IMR-90 (cell line): Measurements from ENCODE around the gene ORC6. TPM values are rescaled to one million over a fixed set of nuclear protein-coding genes. Genes with fewer than 3 reads are reported as not detected.

ENCODE experiments used
- ATAC-seq: fragments of 200-7000 bp; cut with Tn5 transposase; 2 replicates; pipeline ENCODE4 v1.9.1; 2020; ENCODE audit warnings: low read depth, mild to moderate bottlenecking, moderate library complexity
- BruUV-seq: library from RNA; stranded (reverse); fragments of 400-500 nt; replicated peaks from 2 replicates; lab custom pipeline; 2021; lab: Mats Ljungman, UMichigan
- CTCF ChIA-PET: fragments of 300-600 bp; formaldehyde crosslinking; extraction: SDS; loops from one replicate; lab custom pipeline; 2021; ENCODE audit warnings: antibody characterized with exemption; lab: Yijun Ruan, JAX
- POLR2A ChIA-PET: fragments of 300-600 bp; sonication (Branson Sonifier 250); formaldehyde crosslinking; loops from one replicate; lab custom pipeline; 2022; ENCODE audit warnings: antibody characterized with exemption; ENCODE audit not compliant: unreplicated experiment; lab: Charles Lee
- DNase-seq: peaks from one replicate; pipeline ENCODE4 v3.0.0; 2013
- H2AFZ ChIP-seq: replicated peaks from 2 replicates; pipeline ENCODE3; 2013; ENCODE audit warnings: low read length, mild to moderate bottlenecking; ENCODE audit not compliant: poor library complexity
- H2AK5ac ChIP-seq: 2 replicates; pipeline ENCODE4 v1.6.1; 2013; ENCODE audit warnings: low read depth, low read length, inconsistent platforms
- H2AK9ac ChIP-seq: replicated peaks from 2 replicates; pipeline ENCODE3; 2013; ENCODE audit warnings: mild to moderate bottlenecking, low read depth, low read length, moderate library complexity; ENCODE audit not compliant: poor library complexity
- H2BK120ac ChIP-seq: 2 replicates; pipeline ENCODE4 v1.6.1; 2013; ENCODE audit warnings: low read depth, low read length, inconsistent platforms
- H2BK15ac ChIP-seq: 3 replicates; pipeline ENCODE4 v1.6.1; 2013; ENCODE audit warnings: low read depth, low read length, inconsistent platforms
- H2BK20ac ChIP-seq: 2 replicates; pipeline ENCODE4 v1.6.1; 2013; ENCODE audit warnings: low read depth, mild to moderate bottlenecking, inconsistent platforms, low read length, moderate library complexity
- H2BK5ac ChIP-seq: 2 replicates; pipeline ENCODE4 v1.6.1; 2013; ENCODE audit warnings: mild to moderate bottlenecking, low read depth, low read length, inconsistent platforms; ENCODE audit not compliant: poor library complexity, severe bottlenecking
- H3K14ac ChIP-seq: replicated peaks from 2 replicates; pipeline ENCODE4 v1.6.1; 2013; ENCODE audit warnings: low read depth, low read length, inconsistent platforms
- H3K18ac ChIP-seq: 2 replicates; pipeline ENCODE4 v1.6.1; 2013; ENCODE audit warnings: low read depth, low read length, control low read depth
- H3K23ac ChIP-seq: 2 replicates; pipeline ENCODE4 v1.6.1; 2013; ENCODE audit warnings: low read depth, low read length, inconsistent platforms
- H3K27ac ChIP-seq: 2 replicates; pipeline ENCODE4 v1.5.1; 2013; ENCODE audit warnings: mild to moderate bottlenecking, control low read depth, low read length; ENCODE audit not compliant: insufficient read depth
- H3K27me3 ChIP-seq: 2 replicates; pipeline ENCODE4 v1.6.1; 2013; ENCODE audit warnings: low read length; ENCODE audit not compliant: control insufficient read depth, insufficient read depth
- H3K36me3 ChIP-seq: 2 replicates; pipeline ENCODE4 v1.6.1; 2013; ENCODE audit warnings: low read length, mixed read lengths; ENCODE audit not compliant: control insufficient read depth, insufficient read depth
- H3K4ac ChIP-seq: 2 replicates; pipeline ENCODE4 v1.6.1; 2013; ENCODE audit warnings: low read depth, low read length, inconsistent platforms
- H3K4me1 ChIP-seq: 2 replicates; pipeline ENCODE4 v1.6.1; 2013; ENCODE audit warnings: low read length, mixed read lengths; ENCODE audit not compliant: control insufficient read depth, insufficient read depth
- H3K4me2 ChIP-seq: 2 replicates; pipeline ENCODE4 v1.6.1; 2013; ENCODE audit warnings: low read depth, mild to moderate bottlenecking, control low read depth, low read length, moderate library complexity
- H3K4me3 ChIP-seq: 2 replicates; pipeline ENCODE4 v1.5.1; 2013; ENCODE audit warnings: low read depth, mild to moderate bottlenecking, control low read depth, low read length, moderate library complexity; ENCODE audit not compliant: insufficient read depth
- H3K56ac ChIP-seq: 2 replicates; pipeline ENCODE4 v1.6.1; 2013; ENCODE audit warnings: low read length, inconsistent platforms; ENCODE audit not compliant: insufficient read depth; ENCODE audit errors: extremely low read depth
- H3K79me1 ChIP-seq, 2 experiments: 2 replicates each; pipeline ENCODE4 v1.6.1; 2013; ENCODE audit warnings: low read length in 2 of 2, inconsistent platforms in 1 of 2, low read depth in 1 of 2
- H3K9ac ChIP-seq: 2 replicates; pipeline ENCODE4 v1.6.1; 2013; ENCODE audit warnings: low read depth, low read length, control low read depth
- H3K9me1 ChIP-seq: 2 replicates; pipeline ENCODE4 v1.6.1; 2013; ENCODE audit warnings: low read length, inconsistent platforms; ENCODE audit not compliant: insufficient read depth
- H3K9me3 ChIP-seq: 2 replicates; pipeline ENCODE4 v1.6.1; 2013; ENCODE audit warnings: low read length; ENCODE audit not compliant: control insufficient read depth, insufficient read depth
- H4K20me1 ChIP-seq: 2 replicates; pipeline ENCODE4 v1.6.1; 2013; ENCODE audit warnings: low read length, inconsistent platforms; ENCODE audit not compliant: insufficient read depth
- H4K5ac ChIP-seq: 2 replicates; pipeline ENCODE4 v1.6.1; 2013; ENCODE audit warnings: mild to moderate bottlenecking, low read depth, low read length, control low read depth
- H4K8ac ChIP-seq, 2 experiments: 2 replicates each; pipeline ENCODE4 v1.6.1; 2013; ENCODE audit warnings: low read depth in 2 of 2, low read length in 2 of 2, control low read depth in 1 of 2, inconsistent platforms in 1 of 2
- H4K91ac ChIP-seq: 2 replicates; pipeline ENCODE4 v1.6.1; 2013; ENCODE audit warnings: low read depth, low read length, inconsistent platforms; ENCODE audit not compliant: insufficient read depth
- BHLHE40 ChIP-seq: fragments of 150-350 bp; IDR thresholded peaks from 2 replicates; pipeline ENCODE4 v1.6.1; 2016; ENCODE audit warnings: mild to moderate bottlenecking, low read depth, low read length
- CEBPB ChIP-seq: IDR thresholded peaks from 2 replicates; pipeline ENCODE4 v1.6.1; 2012; ENCODE audit warnings: low read depth, low read length, improper control_type of control experiment
- CHD1 ChIP-seq: IDR thresholded peaks from 2 replicates; pipeline ENCODE4 v1.6.1; 2012; ENCODE audit warnings: low read depth, low read length, improper control_type of control experiment
- FOS ChIP-seq: fragments of 150-350 bp; IDR thresholded peaks from 2 replicates; pipeline ENCODE4 v1.6.1; 2016; ENCODE audit warnings: low read depth, low read length
- MXI1 ChIP-seq: IDR thresholded peaks from 2 replicates; pipeline ENCODE4 v1.6.1; 2012; ENCODE audit warnings: low read depth, mild to moderate bottlenecking, low read length, moderate library complexity, borderline replicate concordance
- NFE2L2 ChIP-seq: fragments of 150-350 bp; IDR thresholded peaks from 2 replicates; pipeline ENCODE4 v1.6.1; 2016; ENCODE audit warnings: low read depth, mild to moderate bottlenecking, low read length
- POLR2A ChIP-seq: IDR thresholded peaks from 2 replicates; pipeline ENCODE4 v1.6.1; 2012; ENCODE audit warnings: mild to moderate bottlenecking, low read depth, low read length
- RAD21 ChIP-seq: IDR thresholded peaks from 2 replicates; pipeline ENCODE4 v1.6.1; 2012; ENCODE audit warnings: low read length, improper control_type of control experiment
- RCOR1 ChIP-seq: IDR thresholded peaks from 2 replicates; pipeline ENCODE4 v1.6.1; 2012; ENCODE audit warnings: mild to moderate bottlenecking, low read length, improper control_type of control experiment; ENCODE audit not compliant: insufficient replicate concordance
- RFX5 ChIP-seq: IDR thresholded peaks from 2 replicates; pipeline ENCODE4 v1.8.0; 2012; ENCODE audit warnings: low read depth, mild to moderate bottlenecking, low read length, moderate library complexity
- SMC3 ChIP-seq: fragments of 150-350 bp; IDR thresholded peaks from 2 replicates; pipeline ENCODE4 v1.6.1; 2016; ENCODE audit warnings: low read depth, mild to moderate bottlenecking, antibody characterized with exemption, low read length, moderate library complexity
- USF2 ChIP-seq: fragments of 150-350 bp; IDR thresholded peaks from 2 replicates; pipeline ENCODE4 v1.6.1; 2017; ENCODE audit warnings: mild to moderate bottlenecking, antibody characterized with exemption, low read length, low read depth
- WGBS, 2 experiments: methylation state at CpG; one replicate each; pipeline versions ENCODE4 v1.1.5 to v1.1.7; 2013; ENCODE audit warnings: missing lambda C conversion rate in 2 of 2; ENCODE audit not compliant: insufficient read length in 1 of 2; ENCODE audit errors: extremely low coverage in 2 of 2; 5-methylcytosine and 5-hydroxymethylcytosine counted together
- dilution Hi-C: fragments of 300-500 bp; cut with HindIII; formaldehyde crosslinking; loops from one replicate; pipeline ENCODE4 v1.14.3; 2018; ENCODE audit warnings: low sequenced_read_pairs; ENCODE audit not compliant: unreplicated experiment
- in situ Hi-C: fragments of 300-500 bp; cut with MboI; formaldehyde crosslinking; loops from 3 replicates; pipeline ENCODE4 v1.14.3; 2019; ENCODE audit warnings: low sequenced_read_pairs, inconsistent platforms, mixed read lengths
- intact Hi-C: fragments of 100-400 bp; cut with micrococcal nuclease; formaldehyde crosslinking; loops from 2 replicates; pipeline ENCODE4 v1.10.0; 2022
- polyA plus RNA-seq, 3 experiments: library from polyadenylated mRNA; depleted of rRNA; stranded (reverse); fragments of >200 nt; gene quantifications; 2 replicates each; pipeline ENCODE4 v1.2.3, GENCODE V29; 2012; ENCODE audit warnings: low replicate concordance in 1 of 3
- total RNA-seq: library from RNA; depleted of rRNA; stranded (reverse); fragments of >200 nt; gene quantifications from 2 replicates; pipeline ENCODE4 v1.2.3, GENCODE V29; 2012
- TF ChIP-seq, protein P1 (sequence below): conservative IDR thresholded peaks from 2 replicates; pipeline ENCODE4 v1.5.1; 2012; ENCODE audit warnings: mild to moderate bottlenecking, low read depth, low read length, improper control_type of control experiment

The ORC6 gene
- total and polyA plus RNA-seq, 2 of the 4 experiments (the other 2 are of a cell fraction): 9.0 to 15.9 TPM

GRCh38 chr16:46713634-46714033, 24.2 kb downstream of the ORC6 start:
- in situ Hi-C loops (no loop called here), dilution Hi-C loops (no loop called here), intact Hi-C loops (no loop called here)
- Histone ChIP-seq H3K9me3 (no peaks in the 10 kb centered on the region), H3K4me2 (no peak overlapping the region), H2BK15ac (no peak overlapping the region), H2BK120ac (no peak overlapping the region), H4K20me1 (no peaks in the 10 kb centered on the region), H3K4ac (no peak overlapping the region), H3K56ac (no peak overlapping the region), H3K4me3 (no peak overlapping the region), H3K79me1 (no peaks in the 10 kb centered on the region), H2BK5ac (no peak overlapping the region), H3K23ac (no peak overlapping the region), H4K5ac (no peak overlapping the region), H3K27ac (no peak overlapping the region), H4K8ac (no peak overlapping the region), H2AK5ac (no peak overlapping the region), H3K27me3 (no peaks in the 10 kb centered on the region), H4K91ac (no peak overlapping the region), H3K18ac (no peak overlapping the region), H3K9me1 (no peaks in the 10 kb centered on the region), H2BK20ac (no peak overlapping the region), H3K4me1 (no peaks in the 10 kb centered on the region), H3K9ac (no peak overlapping the region), H2AFZ (no peak overlapping the region), H3K14ac (no peak overlapping the region), H2AK9ac (no peak overlapping the region), H3K36me3 (no peaks in the 10 kb centered on the region)
- WGBS, 2 experiments: 60% methylated on average over 3 of the region's 3 CpGs; no CpG with 5 or more reads in 1 of the 2 experiments
- POLR2A ChIA-PET: no interaction called here
- CTCF ChIA-PET: no interaction called here
- DNase-seq: no peak
- BruUV-seq: no TSS peak
- no peak for TF ChIP-seq USF2
- TF ChIP-seq CEBPB: no peak
- TF ChIP-seq MXI1: no peak
- no peak for TF ChIP-seq RAD21
- no peak for TF ChIP-seq SMC3
- no peak for TF ChIP-seq POLR2A
- no peak for TF ChIP-seq BHLHE40
- no peak for TF ChIP-seq RFX5
- no peak for TF ChIP-seq NFE2L2
- TF ChIP-seq CHD1: no peak
- TF ChIP-seq, protein P1, sequence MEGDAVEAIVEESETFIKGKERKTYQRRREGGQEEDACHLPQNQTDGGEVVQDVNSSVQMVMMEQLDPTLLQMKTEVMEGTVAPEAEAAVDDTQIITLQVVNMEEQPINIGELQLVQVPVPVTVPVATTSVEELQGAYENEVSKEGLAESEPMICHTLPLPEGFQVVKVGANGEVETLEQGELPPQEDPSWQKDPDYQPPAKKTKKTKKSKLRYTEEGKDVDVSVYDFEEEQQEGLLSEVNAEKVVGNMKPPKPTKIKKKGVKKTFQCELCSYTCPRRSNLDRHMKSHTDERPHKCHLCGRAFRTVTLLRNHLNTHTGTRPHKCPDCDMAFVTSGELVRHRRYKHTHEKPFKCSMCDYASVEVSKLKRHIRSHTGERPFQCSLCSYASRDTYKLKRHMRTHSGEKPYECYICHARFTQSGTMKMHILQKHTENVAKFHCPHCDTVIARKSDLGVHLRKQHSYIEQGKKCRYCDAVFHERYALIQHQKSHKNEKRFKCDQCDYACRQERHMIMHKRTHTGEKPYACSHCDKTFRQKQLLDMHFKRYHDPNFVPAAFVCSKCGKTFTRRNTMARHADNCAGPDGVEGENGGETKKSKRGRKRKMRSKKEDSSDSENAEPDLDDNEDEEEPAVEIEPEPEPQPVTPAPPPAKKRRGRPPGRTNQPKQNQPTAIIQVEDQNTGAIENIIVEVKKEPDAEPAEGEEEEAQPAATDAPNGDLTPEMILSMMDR: no peak
- no peak for TF ChIP-seq RCOR1
- TF ChIP-seq FOS: no peak
- no peak for ATAC-seq
